A172 (cell line): ENCODE results near the gene GREM1. TPM values are rescaled to one million over a fixed set of nuclear protein-coding genes. Genes with fewer than 3 reads are reported as not detected.

Source experiments
- DNase-seq: peaks from one replicate; pipeline ENCODE4 v3.0.0-alpha.2; 2015; ENCODE audit warnings: low spot score
- total RNA-seq: library from RNA; depleted of rRNA; stranded (reverse); fragments of >200 nt; shearing (Covaris generic); gene quantifications from 2 replicates; pipeline ENCODE4 v1.2.3, GENCODE V29; 2014; rRNA removed

GREM1 gene
- not detected in 2 replicates for total RNA-seq

- no peak for DNase-seq
Observed at GRCh38 chr15:32717426-32718226, at the start of gene GREM1. TSS of gene GREM1 (plus strand) at chr15:32718004. CDS start at chr15:32730691, 12,687 bp downstream.

GRCh38 chr15:32668942-32669341 is 48.9 kb upstream of the GREM1 start:
- no peak for DNase-seq

- no peak for DNase-seq
Observed at GRCh38 chr15:32669896-32670611, 47.8 kb upstream of the GREM1 start.

GRCh38 chr15:32670623-32671022 is 47.2 kb upstream of the GREM1 start:
- no peak for DNase-seq

GRCh38 chr15:32671339-32672325 is 46.2 kb upstream of the GREM1 start:
- DNase-seq, result no peak

- no peak for DNase-seq
Observed at GRCh38 chr15:32674681-32675080, 43.1 kb upstream of the GREM1 start.

GRCh38 chr15:32675466-32675865 is 42.3 kb upstream of the GREM1 start:
- DNase-seq, result no peak

GRCh38 chr15:32676169-32676568 is 41.6 kb upstream of the GREM1 start:
- DNase-seq, result no peak

GRCh38 chr15:32677238-32677750 is 40.5 kb upstream of the GREM1 start:
- DNase-seq, result no peak

- no peak for DNase-seq
Observed at GRCh38 chr15:32679298-32679690, 38.5 kb upstream of the GREM1 start.

GRCh38 chr15:32682569-32682968 is 35.2 kb upstream of the GREM1 start:
- peak; percentile 70 for DNase-seq

GRCh38 chr15:32682977-32683630 is 34.7 kb upstream of the GREM1 start:
- no peak for DNase-seq

- DNase-seq, result peak; percentile 96
Observed at GRCh38 chr15:32683906-32684584, 33.8 kb upstream of the GREM1 start.

GRCh38 chr15:32685576-32685975 is 32.2 kb upstream of the GREM1 start:
- no peak for DNase-seq

GRCh38 chr15:32687556-32687955 is 30.2 kb upstream of the GREM1 start:
- peak; percentile 68 for DNase-seq

GRCh38 chr15:32688151-32688639 is 29.6 kb upstream of the GREM1 start:
- DNase-seq, result peak; percentile 65

- no peak for DNase-seq
Observed at GRCh38 chr15:32690941-32691688, 26.7 kb upstream of the GREM1 start.

- DNase-seq, result no peak
Observed at GRCh38 chr15:32691689-32692038, 26.1 kb upstream of the GREM1 start.

- DNase-seq, result no peak
Observed at GRCh38 chr15:32692286-32692685, 25.5 kb upstream of the GREM1 start.
